Common myeloid progenitor, CD34-positive (primary cell): Measurements from ENCODE around the gene CRIM1.

Experiments used
- CTCF ChIA-PET: fragments of 350-600 bp; sonication (Branson Sonifier 250); formaldehyde crosslinking; loops from one replicate; lab custom pipeline; 2021; ENCODE audit warnings: antibody characterized with exemption; lab: Charles Lee
- POLR2A ChIA-PET: fragments of 350-600 bp; sonication (Branson Sonifier 250); formaldehyde crosslinking; loops from one replicate; lab custom pipeline; 2021; ENCODE audit warnings: antibody characterized with exemption; lab: Charles Lee
- DNase-seq, 3 donors: peaks; one replicate each; pipeline versions ENCODE4 v3.0.0 to v3.0.0-alpha.2; 2013
- H3K27ac ChIP-seq, 2 experiments: 1 replicate in 1 of 2; 2 replicates in 1 of 2; pipeline ENCODE4 v1.7.0; 2013; ENCODE audit warnings: inconsistent platforms in 2 of 2, low read length in 2 of 2, mild to moderate bottlenecking in 2 of 2, low read depth in 1 of 2, moderate library complexity in 1 of 2; ENCODE audit not compliant: severe bottlenecking in 2 of 2, insufficient read depth in 1 of 2, poor library complexity in 1 of 2
- H3K27me3 ChIP-seq, 5 experiments: replicated peaks in 2 of 5; 1 replicate in 3 of 5; 2 replicates in 2 of 5; pipeline versions ENCODE4 v1.6.1 to v1.7.0; 2013; ENCODE audit warnings: low read length in 4 of 5, mild to moderate bottlenecking in 2 of 5, moderate library complexity in 2 of 5, inconsistent platforms in 1 of 5; ENCODE audit not compliant: insufficient read depth in 5 of 5, control insufficient read depth in 4 of 5
- H3K36me3 ChIP-seq, 4 experiments: 1 replicate in 2 of 4; 2 replicates in 2 of 4; pipeline versions ENCODE4 v1.6.1 to v1.7.0; 2013; ENCODE audit warnings: low read length in 3 of 4, control low read depth in 1 of 4, mild to moderate bottlenecking in 1 of 4; ENCODE audit not compliant: control insufficient read depth in 4 of 4, insufficient read depth in 4 of 4
- H3K4me1 ChIP-seq, 4 experiments: 1 replicate in 3 of 4; 2 replicates in 1 of 4; pipeline versions ENCODE4 v1.6.1 to v1.7.1; 2013; ENCODE audit warnings: low read length in 3 of 4, mild to moderate bottlenecking in 3 of 4, control low read depth in 1 of 4, inconsistent platforms in 1 of 4, moderate library complexity in 1 of 4; ENCODE audit not compliant: control insufficient read depth in 4 of 4, insufficient read depth in 4 of 4; ENCODE audit errors: control extremely low read depth in 1 of 4
- H3K4me3 ChIP-seq, 7 experiments: 1 replicate in 4 of 7; 2 replicates in 3 of 7; pipeline versions ENCODE4 v1.5.1 to v1.7.0; 2013; ENCODE audit warnings: mild to moderate bottlenecking in 7 of 7, low read length in 6 of 7, moderate library complexity in 6 of 7, inconsistent platforms in 2 of 7, low read depth in 2 of 7, control low read depth in 1 of 7; ENCODE audit not compliant: insufficient read depth in 4 of 7, control insufficient read depth in 1 of 7; ENCODE audit errors: extremely low read depth in 1 of 7
- H3K9me3 ChIP-seq, 5 experiments: 1 replicate in 4 of 5; 2 replicates in 1 of 5; pipeline versions ENCODE4 v1.6.1 to v1.7.1; 2013; ENCODE audit warnings: low read length in 4 of 5, mild to moderate bottlenecking in 2 of 5, inconsistent platforms in 1 of 5, low read depth in 1 of 5, moderate library complexity in 1 of 5; ENCODE audit not compliant: control insufficient read depth in 4 of 5, insufficient read depth in 2 of 5; ENCODE audit errors: control extremely low read depth in 1 of 5
- WGBS: methylation state at CpG from one replicate; pipeline ENCODE4 v1.1.5; 2013; ENCODE audit not compliant: insufficient coverage; 5-methylcytosine and 5-hydroxymethylcytosine counted together

The CRIM1 gene

GRCh38 chr2:36597532-36598377 is 242.2 kb downstream of the CRIM1 start, which contains the start of gene FEZ2:
Gene FEZ2, minus strand, starts transcription at chr2:36598168. Its CDS starts 26 bp downstream, at chr2:36598142.
- no peaks in the 10 kb centered on the region for H3K27me3 ChIP-seq
- peak; percentile 72 to 86 (median 80) for DNase-seq
- H3K36me3 ChIP-seq, result peaks cover 0 to 11% (median 1%) of the 10 kb centered on the region in 4 experiments
- H3K4me1 ChIP-seq, result peaks cover 7 to 19% (median 15%) of the 10 kb centered on the region in 4 experiments
- ChIA-PET POLR2A (no interaction called here), CTCF (no interaction called here)
- H3K27ac ChIP-seq, result peak within 1 kb of the TSS; percentile 33 to 70
- 0% methylated on average over 41 of the region's 81 CpGs for WGBS
- peaks cover 0 to 3% (median 0%) of the 10 kb centered on the region in 5 experiments for H3K9me3 ChIP-seq
- H3K4me3 ChIP-seq, result peak within 1 kb of the TSS; percentile 48 to 94 (median 80)
